Kidney capillary endothelial cell (primary cell): ENCODE data around the gene EPB41L2.
"Not testable (repeated sequence)": the region's sequence is repeated elsewhere in the genome, so short reads cannot be mapped to it uniquely, and the experiment has no call there.

Experiments
- DNase-seq: peaks from one replicate; pipeline ENCODE4 v3.0.0-alpha.2; 2018; ENCODE audit warnings: low spot score

Gene EPB41L2

GRCh38 chr6:131036143-131036542 is 26.9 kb downstream of the EPB41L2 start:
- no peak for DNase-seq

- no peak for DNase-seq
Observed at GRCh38 chr6:131035582-131035981, 27.5 kb downstream of the EPB41L2 start.

- DNase-seq: no peak
Observed at GRCh38 chr6:131033631-131034030, 29.4 kb downstream of the EPB41L2 start.

GRCh38 chr6:131029626-131030297 is 33.3 kb downstream of the EPB41L2 start:
- no peak for DNase-seq

- no peak for DNase-seq
Observed at GRCh38 chr6:131027326-131027725, 35.7 kb downstream of the EPB41L2 start.

- DNase-seq: no peak
Observed at GRCh38 chr6:131026243-131026642, 36.8 kb downstream of the EPB41L2 start.

- no peak for DNase-seq
Observed at GRCh38 chr6:131024565-131024964, 38.5 kb downstream of the EPB41L2 start.

GRCh38 chr6:131023834-131024504 is 39.1 kb downstream of the EPB41L2 start:
- no peak for DNase-seq

- no peak for DNase-seq
Observed at GRCh38 chr6:131022691-131023090, 40.4 kb downstream of the EPB41L2 start.

GRCh38 chr6:131017962-131018361 is 45.1 kb downstream of the EPB41L2 start:
- DNase-seq: no peak

- DNase-seq: no peak
Observed at GRCh38 chr6:131015630-131016263, 47.3 kb downstream of the EPB41L2 start.

GRCh38 chr6:131015025-131015591 is 47.9 kb downstream of the EPB41L2 start:
- DNase-seq: no peak

GRCh38 chr6:131014080-131014776 is 48.8 kb downstream of the EPB41L2 start:
- no peak for DNase-seq

- DNase-seq: no peak
Observed at GRCh38 chr6:131013495-131013894, 49.5 kb downstream of the EPB41L2 start.

- no peak for DNase-seq
Observed at GRCh38 chr6:131009790-131010189, 53.3 kb downstream of the EPB41L2 start.

GRCh38 chr6:131008965-131009364 is 54.1 kb downstream of the EPB41L2 start:
- not testable (repeated sequence) for DNase-seq

- not testable (repeated sequence) for DNase-seq
Observed at GRCh38 chr6:131007964-131008363, 55.1 kb downstream of the EPB41L2 start.

- no peak for DNase-seq
Observed at GRCh38 chr6:131007286-131007685, 55.8 kb downstream of the EPB41L2 start.

- DNase-seq: no peak
Observed at GRCh38 chr6:131005439-131006016, 57.5 kb downstream of the EPB41L2 start.

GRCh38 chr6:131004936-131005335 is 58.1 kb downstream of the EPB41L2 start:
- no peak for DNase-seq

- no peak for DNase-seq
Observed at GRCh38 chr6:131004387-131004755, 58.7 kb downstream of the EPB41L2 start.
